Upper lobe of left lung (tissue), 4 donors: ENCODE results near the gene MITF.

ENCODE experiments used
- CTCF ChIP-seq, 6 experiments: fragments of 450-650 bp in 4 of 6; fragments of 200-600 bp in 2 of 6; sonication (generic) in 2 of 6; IDR thresholded peaks; one replicate each; pipeline ENCODE4 v1.5.1; 2016 to 2019; ENCODE audit warnings: antibody characterized with exemption in 6 of 6
- POLR2AphosphoS5 ChIP-seq, 2 donors: sonication (generic); formaldehyde crosslinking; IDR thresholded peaks; one replicate each; pipeline ENCODE4 v1.5.1; 2017; ENCODE audit warnings: antibody characterized with exemption in 2 of 2

GRCh38 chr3:69811452-69812401 lies 72.5 kb downstream of the MITF start:
- TF ChIP-seq POLR2AphosphoS5 (IDR thresholded peaks at IDR 0.05) (no peak), CTCF (IDR thresholded peaks at IDR 0.05) (no peak)
